Measurements from ENCODE around the gene AKT3.

DNA sequence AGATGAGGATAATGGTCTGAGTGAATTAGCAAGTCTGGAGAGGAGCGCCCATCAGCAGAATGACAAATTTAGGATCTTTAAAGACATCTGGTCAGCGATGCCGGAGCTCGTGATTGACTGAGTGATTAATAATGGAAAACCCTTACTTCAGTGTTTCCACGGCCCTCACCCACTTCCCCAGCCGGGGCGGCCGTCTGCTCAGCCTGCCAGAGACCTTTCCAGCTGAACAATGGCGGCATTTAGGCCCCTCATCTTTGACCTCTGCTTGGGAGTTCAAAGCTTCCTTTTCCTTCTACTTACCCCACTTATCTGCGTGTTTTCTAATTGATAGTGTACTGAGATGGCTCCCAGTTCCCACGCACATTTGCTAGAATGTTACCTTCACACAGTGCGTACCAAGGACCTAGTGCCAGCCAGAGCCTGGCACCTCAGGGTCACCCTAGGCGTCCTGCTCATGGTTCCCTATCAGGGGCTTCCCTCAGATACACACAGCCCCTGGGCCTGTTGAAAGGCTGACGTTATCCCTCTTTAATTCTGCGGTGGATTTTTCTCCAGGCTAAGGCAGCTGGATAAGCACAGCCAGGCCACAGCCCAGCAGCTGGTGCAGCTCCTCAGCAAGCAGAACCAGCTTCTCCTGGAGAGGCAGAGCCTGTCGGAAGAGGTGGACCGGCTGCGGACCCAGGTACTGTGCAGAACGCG is 361.4 kb downstream of the AKT3 start:
- TF ChIP-seq CTCF (IDR thresholded peaks at IDR 0.05) (no peak), POLR2A (IDR thresholded peaks at IDR 0.05) (no peak)

Measured in thyroid gland (tissue), 4 donors.